Suppressor macrophage treated with lipopolysaccharide for 1 hour (primary cell): Measurements from ENCODE around the gene GPR162.

Source experiments
- DNase-seq, 3 donors: peaks; one replicate each; pipeline ENCODE4 v3.0.0-alpha.2; 2020 to 2022

GPR162 gene

DNA sequence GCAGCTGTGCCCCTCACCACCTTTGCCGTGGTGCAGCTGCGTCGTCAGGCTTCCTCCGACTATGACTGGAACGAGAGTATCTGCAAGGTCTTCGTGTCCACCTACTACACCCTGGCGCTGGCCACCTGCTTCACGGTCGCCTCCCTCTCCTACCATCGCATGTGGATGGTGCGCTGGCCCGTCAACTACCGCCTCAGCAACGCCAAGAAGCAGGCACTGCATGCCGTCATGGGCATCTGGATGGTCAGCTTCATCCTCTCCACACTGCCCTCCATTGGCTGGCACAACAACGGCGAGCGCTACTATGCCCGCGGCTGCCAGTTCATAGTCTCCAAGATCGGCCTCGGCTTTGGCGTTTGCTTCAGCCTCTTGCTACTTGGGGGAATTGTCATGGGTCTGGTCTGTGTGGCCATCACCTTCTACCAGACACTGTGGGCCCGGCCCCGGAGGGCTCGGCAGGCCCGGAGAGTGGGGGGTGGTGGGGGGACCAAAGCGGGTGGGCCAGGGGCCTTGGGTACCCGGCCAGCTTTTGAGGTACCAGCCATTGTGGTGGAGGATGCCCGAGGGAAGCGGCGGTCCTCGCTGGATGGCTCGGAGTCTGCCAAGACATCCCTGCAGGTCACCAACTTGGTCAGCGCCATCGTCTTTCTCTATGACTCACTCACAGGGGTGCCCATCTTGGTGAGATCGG, 2.6 kb downstream of the GPR162 start:
- DNase-seq: peak in 1 of 3 donors; percentile 11

GRCh38 chr12:6824901-6825381, 3.3 kb downstream of the GPR162 start:
- peak in 1 of 3 donors; percentile 20 for DNase-seq

DNA sequence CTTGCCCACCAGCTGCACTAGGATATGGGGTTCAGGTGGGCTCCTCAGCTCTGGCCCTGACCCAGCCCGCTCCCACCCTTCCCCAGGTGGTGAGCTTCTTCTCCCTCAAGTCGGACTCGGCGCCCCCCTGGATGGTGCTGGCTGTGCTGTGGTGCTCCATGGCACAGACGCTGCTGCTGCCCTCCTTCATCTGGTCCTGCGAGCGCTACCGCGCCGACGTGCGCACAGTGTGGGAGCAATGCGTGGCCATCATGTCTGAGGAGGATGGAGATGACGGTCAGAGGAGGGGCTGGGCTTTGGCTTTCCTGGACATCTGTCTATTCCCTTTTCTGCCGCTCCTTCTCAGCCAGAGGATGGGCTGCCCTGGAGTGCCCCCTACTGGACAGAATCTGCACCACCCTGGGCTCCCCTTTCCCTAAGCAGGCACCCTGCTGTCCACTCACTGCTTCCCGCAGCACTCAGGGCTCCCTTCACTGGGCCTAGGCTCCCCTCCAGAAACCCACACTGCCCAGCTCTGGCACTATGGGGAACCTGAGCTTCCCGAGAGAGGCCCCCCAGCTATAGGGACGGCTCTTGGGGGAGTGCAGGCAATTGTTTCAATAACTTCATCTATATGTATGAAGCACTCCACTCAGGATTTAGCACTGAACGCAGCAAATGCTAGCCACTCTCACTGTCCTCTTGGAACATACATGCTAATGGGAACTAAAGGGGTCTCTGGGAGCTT, 3.9 kb downstream of the GPR162 start:
- peak; percentile 89 to 92 (median 92) for DNase-seq

GRCh38 chr12:6826125-6826733, 4.6 kb downstream of the GPR162 start:
- DNase-seq: no peak

- DNase-seq: no peak
These were observed 5.3 kb downstream of the GPR162 start for GRCh38 chr12:6826734-6827436.

DNA sequence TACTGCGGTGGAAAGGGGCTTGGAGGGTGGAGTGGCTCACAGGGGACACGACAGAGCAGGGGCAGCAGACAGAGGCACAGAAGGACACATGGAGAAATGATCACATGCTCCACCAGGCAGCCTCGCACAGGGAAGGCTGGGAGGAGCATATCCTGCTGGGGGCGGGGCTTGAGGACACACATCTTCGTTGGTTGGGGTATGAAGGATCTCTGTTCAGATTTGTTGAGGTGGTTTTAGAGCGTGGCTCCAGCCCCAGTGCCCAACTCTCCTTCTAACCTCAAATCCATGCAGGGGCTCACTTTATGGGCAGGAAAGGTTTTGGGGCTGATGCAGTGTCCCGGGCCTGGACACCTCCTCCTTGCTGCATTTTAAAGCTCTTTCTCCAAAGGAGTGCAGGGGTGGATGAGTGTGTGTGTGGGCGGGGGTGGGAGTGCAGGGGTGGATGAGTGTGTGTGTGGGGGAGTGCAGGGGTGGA, 5.9 kb downstream of the GPR162 start:
- peak; percentile 49 to 73 (median 57) for DNase-seq

DNA sequence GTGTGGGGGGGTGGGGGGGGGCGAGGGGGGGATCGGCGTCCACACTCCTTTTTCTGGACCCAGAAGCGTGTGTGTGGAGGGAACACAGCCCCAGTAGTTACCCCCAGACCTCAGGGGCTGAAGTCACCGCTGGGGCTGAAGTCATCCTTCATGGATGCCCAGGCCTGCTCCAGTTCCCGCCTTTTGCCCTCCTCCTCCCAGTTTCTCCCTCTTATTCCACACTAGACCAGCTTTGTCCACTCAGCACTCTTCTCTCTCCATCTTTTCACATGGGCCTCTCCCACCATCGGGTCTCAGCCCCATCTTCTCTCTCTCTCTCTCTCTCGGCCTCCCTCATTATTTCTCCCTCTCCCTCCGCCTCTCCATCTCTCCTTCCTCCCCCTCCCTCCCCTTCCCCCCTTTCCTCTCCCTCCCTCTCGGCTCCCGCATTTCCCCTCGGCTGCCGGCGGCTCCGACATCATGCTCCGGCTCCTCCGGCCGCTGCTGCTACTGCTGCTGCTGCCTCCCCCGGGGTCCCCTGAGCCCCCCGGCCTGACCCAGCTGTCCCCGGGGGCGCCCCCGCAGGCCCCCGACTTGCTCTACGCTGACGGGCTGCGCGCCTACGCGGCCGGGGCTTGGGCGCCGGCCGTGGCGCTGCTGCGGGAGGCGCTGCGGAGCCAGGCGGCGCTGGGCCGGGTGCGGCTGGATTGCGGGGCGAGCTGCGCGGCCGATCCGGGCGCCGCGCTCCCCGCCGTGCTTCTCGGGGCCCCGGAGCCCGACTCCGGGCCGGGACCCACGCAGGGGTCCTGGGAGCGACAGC, 6.6 kb downstream of the GPR162 start, which contains the start of gene P3H3:
P3H3 (plus strand) TSS at position 426 of the 799 bp plus-strand sequence; CDS start at position 460, 34 bp downstream.
- DNase-seq: peak in 1 of 3 donors; percentile 56

DNA sequence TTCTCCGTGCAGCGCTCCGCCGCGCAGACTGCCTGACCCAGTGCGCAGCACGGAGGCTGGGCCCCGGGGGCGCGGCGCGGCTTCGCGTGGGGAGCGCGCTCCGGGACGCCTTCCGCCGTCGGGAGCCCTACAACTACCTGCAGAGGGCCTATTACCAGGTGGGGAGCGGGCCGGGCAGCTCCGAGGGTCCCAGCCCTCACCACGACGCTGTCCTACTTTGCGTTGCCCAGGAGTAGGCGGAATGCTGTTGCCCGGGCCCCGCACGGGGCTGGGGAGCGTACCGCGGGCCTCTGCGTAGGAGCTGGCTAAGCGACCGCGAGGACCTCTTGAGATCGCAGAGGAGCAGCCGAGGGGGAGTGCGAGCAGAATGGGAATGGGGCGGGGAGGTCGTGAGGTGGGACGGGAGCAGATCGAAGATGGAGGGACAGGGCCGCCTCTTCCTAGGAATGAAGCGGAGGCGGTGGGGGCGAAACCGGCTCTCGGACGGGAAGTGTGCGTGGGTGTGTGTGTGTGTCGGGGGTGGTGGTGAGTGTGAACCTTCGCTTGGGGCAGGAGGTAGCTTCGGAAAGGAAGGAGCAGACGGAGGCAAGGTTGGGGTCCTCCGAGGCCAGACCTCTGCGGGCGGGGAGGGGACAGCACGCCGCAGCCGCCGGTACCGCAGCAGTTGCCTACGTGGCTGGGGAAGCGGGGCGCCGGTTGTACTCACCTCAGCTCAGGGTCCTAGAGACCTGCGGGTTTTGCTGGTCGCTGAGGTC, 7.3 kb downstream of the GPR162 start:
- DNase-seq: peak in 2 of 3 donors; percentile 31 to 46

- no peak for DNase-seq
These were observed 8.1 kb downstream of the GPR162 start for GRCh38 chr12:6829536-6830220.

DNA sequence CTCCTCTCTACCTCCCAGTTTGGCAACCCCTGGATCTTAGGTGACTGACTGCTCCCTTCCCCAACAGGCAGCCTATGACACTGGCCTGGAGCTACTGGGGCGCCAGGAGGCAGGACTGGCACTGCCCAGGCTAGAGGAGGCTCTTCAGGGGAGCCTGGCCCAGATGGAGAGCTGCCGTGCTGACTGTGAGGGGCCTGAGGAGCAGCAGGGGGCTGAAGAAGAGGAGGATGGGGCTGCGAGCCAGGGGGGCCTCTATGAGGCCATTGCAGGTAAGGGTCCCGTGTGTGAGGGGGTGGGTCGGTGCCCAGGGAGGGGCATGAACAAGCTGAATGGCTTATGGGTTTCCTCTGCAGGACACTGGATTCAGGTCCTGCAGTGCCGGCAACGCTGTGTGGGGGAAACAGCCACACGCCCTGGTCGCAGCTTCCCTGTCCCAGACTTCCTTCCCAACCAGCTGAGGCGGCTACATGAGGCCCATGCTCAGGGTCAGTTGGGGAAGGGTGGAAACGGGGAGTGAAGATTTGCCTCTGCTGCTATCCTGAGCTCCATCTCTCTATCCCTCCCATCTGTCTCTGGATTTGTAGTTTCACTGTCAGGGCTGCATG, 8.8 kb downstream of the GPR162 start:
- DNase-seq: peak in 1 of 3 donors; percentile 22

DNA sequence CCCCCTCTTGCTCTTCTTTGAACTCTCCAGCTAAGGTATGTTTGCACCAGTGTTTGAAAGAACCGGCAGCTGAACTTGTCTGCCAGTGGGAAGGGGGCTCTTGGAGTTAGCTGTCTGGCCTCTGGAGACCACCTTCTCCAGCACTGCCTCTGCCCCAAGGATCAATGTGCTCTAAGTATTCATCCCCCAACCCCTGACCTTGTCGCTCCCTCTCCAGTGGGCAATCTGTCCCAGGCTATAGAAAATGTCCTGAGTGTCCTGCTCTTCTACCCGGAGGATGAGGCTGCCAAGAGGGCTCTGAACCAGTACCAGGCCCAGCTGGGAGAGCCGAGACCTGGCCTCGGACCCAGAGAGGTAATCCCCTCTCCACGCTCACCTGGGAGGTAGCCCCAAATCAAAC, 9.4 kb downstream of the GPR162 start:
- DNase-seq: no peak

DNA sequence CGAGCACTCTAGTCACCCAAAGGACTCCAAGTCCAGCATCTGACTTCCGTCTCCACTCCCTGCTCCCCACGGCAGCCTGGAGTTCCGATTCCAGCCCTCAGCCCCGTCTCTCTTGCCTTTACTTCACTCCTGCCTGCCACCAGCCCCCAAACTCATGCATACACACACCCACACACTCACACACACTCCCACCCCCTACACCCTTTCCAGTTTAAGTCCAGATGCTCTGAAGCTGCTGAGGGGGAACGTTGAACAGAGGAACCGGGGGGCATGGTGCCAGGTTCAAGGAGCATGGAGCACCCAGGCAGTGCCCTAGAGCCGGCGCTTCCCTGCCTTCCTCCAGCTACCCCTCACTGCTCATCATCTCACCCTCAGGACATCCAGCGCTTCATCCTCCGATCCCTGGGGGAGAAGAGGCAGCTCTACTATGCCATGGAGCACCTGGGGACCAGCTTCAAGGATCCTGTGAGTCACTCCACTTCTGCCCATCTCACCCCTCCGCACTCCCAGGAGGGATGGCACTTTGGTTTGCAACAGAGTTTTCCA, 9.9 kb downstream of the GPR162 start:
- no peak for DNase-seq

DNA sequence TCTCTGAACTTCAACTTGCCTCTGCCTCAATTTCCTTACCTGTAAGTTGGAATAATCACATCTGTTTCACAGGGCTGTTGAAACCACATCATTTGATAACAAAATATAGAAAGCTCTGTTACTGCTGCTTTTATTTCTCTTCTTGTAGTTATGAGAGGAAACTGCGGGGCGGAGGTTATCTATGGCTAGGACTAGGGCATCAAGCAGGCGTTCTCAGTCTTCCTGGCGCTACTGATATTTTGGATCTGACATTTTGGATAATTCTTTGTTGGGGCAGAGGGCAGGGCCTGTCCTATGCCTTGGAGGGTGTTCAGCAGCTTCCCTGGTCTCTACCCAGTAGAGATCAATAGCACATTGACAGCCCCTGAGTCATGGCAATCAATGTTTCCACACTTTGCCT, 10.5 kb downstream of the GPR162 start:
- no peak for DNase-seq

- no peak for DNase-seq
These were observed 11.7 kb downstream of the GPR162 start for GRCh38 chr12:6833189-6833890.

DNA sequence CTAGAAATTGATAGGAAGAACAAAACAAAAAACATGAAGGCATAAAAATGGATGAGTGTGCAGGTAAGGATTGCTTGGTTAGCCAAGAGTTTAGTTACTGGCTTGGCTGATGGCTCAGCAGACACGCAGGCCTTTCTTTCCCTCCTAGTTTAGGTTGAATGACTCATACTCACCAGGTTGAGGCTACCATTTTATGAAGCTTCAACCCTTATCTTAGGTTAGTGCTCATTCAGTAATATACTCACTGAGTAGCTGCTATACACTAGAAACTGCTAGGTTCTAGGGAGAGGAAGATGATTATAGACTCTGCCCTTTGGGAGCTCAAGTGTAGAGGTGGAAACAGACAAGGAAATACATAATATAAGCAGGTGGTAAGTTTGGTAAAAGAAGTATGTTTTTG, 12.6 kb downstream of the GPR162 start:
- DNase-seq: no peak

DNA sequence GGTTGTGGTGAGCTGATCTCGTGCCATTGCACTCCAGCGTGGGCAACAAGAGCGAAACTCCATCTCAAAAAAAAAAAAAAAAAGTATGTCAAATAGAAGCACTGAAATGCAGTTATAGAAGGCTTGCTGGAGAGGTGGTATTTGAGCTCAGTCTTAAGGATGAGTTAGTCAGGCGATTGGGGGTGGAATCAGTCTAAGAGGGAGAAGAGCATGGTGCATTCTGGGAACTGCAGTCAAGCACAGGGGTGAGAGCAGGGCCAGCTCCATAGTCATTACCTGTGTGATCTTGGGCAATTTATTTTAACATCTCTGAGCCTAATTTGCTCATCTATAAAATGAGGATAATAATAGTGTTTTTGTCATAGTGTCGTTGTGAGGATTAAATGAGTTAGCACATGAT, 13.3 kb downstream of the GPR162 start:
- no peak for DNase-seq

DNA sequence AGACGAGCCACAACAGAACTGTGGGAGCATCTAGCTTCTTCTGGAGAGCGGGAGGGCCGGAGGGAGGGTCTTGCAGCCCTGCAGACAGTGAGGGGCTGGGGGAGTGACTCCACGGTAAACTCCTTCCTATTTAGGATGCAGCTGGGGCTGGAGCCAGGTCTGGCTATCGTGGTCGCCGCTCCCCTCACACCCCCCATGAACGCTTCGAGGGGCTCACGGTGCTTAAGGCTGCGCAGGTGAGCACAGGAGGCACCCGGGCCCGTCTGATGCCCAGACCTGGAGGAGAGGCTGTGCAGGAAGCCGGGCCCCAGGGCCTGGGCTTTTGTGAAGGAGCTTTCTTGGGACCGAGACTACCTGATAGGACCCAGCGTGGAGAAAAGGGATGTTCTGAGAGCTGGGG, 15.2 kb downstream of the GPR162 start:
- no peak for DNase-seq

DNA sequence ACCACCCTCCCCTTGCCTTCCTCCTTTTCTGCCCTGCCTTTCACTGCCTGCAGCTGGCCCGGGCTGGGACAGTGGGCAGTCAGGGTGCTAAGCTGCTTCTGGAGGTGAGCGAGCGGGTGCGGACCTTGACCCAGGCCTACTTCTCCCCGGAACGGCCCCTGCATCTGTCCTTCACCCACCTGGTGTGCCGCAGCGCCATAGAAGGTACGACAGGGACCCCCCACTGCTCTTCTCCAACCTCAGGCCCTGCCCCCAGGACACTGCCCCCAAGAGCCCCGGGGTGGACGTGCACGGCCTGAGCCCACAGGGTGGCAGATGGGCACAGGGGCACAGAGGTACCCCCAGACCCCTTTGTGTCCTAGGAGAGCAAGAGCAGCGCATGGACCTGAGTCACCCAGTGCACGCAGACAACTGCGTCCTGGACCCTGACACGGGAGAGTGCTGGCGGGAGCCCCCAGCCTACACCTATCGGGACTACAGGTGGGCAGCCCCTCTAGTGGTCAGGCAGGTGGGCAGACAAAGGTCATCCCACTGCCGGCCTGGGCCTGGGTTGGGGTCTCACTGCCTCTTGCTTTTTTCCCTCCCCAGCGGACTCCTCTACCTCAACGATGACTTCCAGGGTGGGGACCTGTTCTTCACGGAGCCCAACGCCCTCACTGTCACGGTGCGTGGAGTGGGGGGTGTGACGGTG, 15.9 kb downstream of the GPR162 start:
- no peak for DNase-seq

DNA sequence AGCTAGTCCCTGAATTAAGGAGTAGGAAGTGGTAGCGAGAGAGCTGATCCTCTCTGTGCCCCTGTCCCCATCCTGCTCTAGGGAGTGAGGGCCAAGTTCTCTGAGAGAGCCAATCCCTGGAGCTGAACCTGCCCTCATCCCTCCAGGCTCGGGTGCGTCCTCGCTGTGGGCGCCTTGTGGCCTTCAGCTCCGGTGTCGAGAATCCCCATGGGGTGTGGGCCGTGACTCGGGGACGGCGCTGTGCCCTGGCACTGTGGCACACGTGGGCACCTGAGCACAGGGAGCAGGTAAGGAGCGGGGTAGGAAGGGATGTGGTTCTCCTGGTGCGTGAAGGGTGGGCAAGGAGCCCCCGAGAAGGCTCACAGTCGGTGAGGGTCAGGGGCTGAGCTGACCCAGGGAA, 17.2 kb downstream of the GPR162 start:
- no peak for DNase-seq
